HG03097 (cell line): Measurements from ENCODE around the gene FLVCR2.

Experiments used
- ATAC-seq: cut with Tn5 transposase; IDR thresholded peaks from one replicate; pipeline ENCODE4 v1.9.1; 2021; ENCODE audit not compliant: unreplicated experiment, low FRiP score

FLVCR2 gene

GRCh38 chr14:75626396-75626795 is 48.0 kb downstream of the FLVCR2 start:
- no peak for ATAC-seq

- ATAC-seq: no peak
Observed at GRCh38 chr14:75626863-75627262, 48.4 kb downstream of the FLVCR2 start.

GRCh38 chr14:75627406-75627805 is 49.0 kb downstream of the FLVCR2 start:
- ATAC-seq: no peak

- ATAC-seq: no peak
Observed at GRCh38 chr14:75628816-75629215, 50.4 kb downstream of the FLVCR2 start.

- ATAC-seq: no peak
Observed at GRCh38 chr14:75630695-75631452, 52.5 kb downstream of the FLVCR2 start.

GRCh38 chr14:75631453-75631831 is 53.0 kb downstream of the FLVCR2 start:
- no peak for ATAC-seq

- no peak for ATAC-seq
Observed at GRCh38 chr14:75634848-75635247, 56.4 kb downstream of the FLVCR2 start.

- no peak for ATAC-seq
Observed at GRCh38 chr14:75636100-75636692, 57.8 kb downstream of the FLVCR2 start.

GRCh38 chr14:75640876-75641275 is 62.5 kb downstream of the FLVCR2 start:
- ATAC-seq: no peak

GRCh38 chr14:75643985-75644384 is 65.6 kb downstream of the FLVCR2 start:
- no peak for ATAC-seq

GRCh38 chr14:75645056-75645455 is 66.6 kb downstream of the FLVCR2 start:
- no peak for ATAC-seq

GRCh38 chr14:75646762-75647161 is 68.3 kb downstream of the FLVCR2 start:
- ATAC-seq: no peak

GRCh38 chr14:75647640-75648039 is 69.2 kb downstream of the FLVCR2 start:
- ATAC-seq: no peak

GRCh38 chr14:75648066-75648838 is 69.8 kb downstream of the FLVCR2 start:
- ATAC-seq: no peak

GRCh38 chr14:75649337-75649736 is 70.9 kb downstream of the FLVCR2 start:
- ATAC-seq: no peak

GRCh38 chr14:75649773-75650172 is 71.4 kb downstream of the FLVCR2 start:
- no peak for ATAC-seq

GRCh38 chr14:75650253-75651058 is 72.0 kb downstream of the FLVCR2 start:
- ATAC-seq: no peak

GRCh38 chr14:75653563-75653962 is 75.1 kb downstream of the FLVCR2 start:
- ATAC-seq: no peak

- ATAC-seq: no peak
Observed at GRCh38 chr14:75654127-75654732, 75.8 kb downstream of the FLVCR2 start.

- no peak for ATAC-seq
Observed at GRCh38 chr14:75655235-75655634, 76.8 kb downstream of the FLVCR2 start.
